Body of pancreas (tissue), 4 donors: Measurements from ENCODE around the gene CNP. TPM values are rescaled to one million over a fixed set of nuclear protein-coding genes. Genes with fewer than 3 reads are reported as not detected.

Experiments
- ATAC-seq: fragments of 150-250 bp; one replicate; pipeline ENCODE4 v1.9.1; 2016
- DNase-seq, 4 donors: peaks; one replicate each; pipeline ENCODE4 v3.0.0-alpha.2; 2019
- H3K27ac ChIP-seq, 4 donors: fragments of 200-600 bp; sonication (generic); 1 replicate in 3 of 4; 2 replicates in 1 of 4; pipeline versions ENCODE4 v1.5.1 to v1.6.1; 2016 to 2019; ENCODE audit warnings: mild to moderate bottlenecking in 1 of 4, mixed read lengths in 1 of 4, moderate library complexity in 1 of 4
- H3K27me3 ChIP-seq, 2 donors: fragments of 200-600 bp; sonication (generic); one replicate each; pipeline ENCODE4 v1.6.0; 2016; ENCODE audit warnings: mild to moderate bottlenecking in 1 of 2
- H3K36me3 ChIP-seq, 2 donors: fragments of 200-600 bp; sonication (generic); replicated peaks in 1 of 2; 2 replicates each; pipeline ENCODE4 v1.5.1; 2016; ENCODE audit warnings: low read depth in 2 of 2; ENCODE audit not compliant: insufficient read depth in 1 of 2
- H3K4me1 ChIP-seq: fragments of 200-600 bp; sonication (generic); one replicate; pipeline ENCODE4 v1.6.0; 2016
- H3K4me3 ChIP-seq, 2 donors: fragments of 200-600 bp; sonication (generic); 1 replicate in 1 of 2; 2 replicates in 1 of 2; pipeline ENCODE4 v1.5.1; 2016 to 2019
- H3K9me3 ChIP-seq, 3 donors: fragments of 200-600 bp; sonication (generic); 1 replicate in 2 of 3; 2 replicates in 1 of 3; pipeline ENCODE4 v1.5.1; 2016
- CTCF ChIP-seq, 7 experiments: fragments of 450-650 bp in 4 of 7; fragments of 200-600 bp in 3 of 7; sonication (generic) in 3 of 7; IDR thresholded peaks; one replicate each; pipeline ENCODE4 v1.5.1; 2016 to 2019; ENCODE audit warnings: antibody characterized with exemption in 7 of 7
- POLR2A ChIP-seq, 3 donors: fragments of 450-650 bp; IDR thresholded peaks; one replicate each; pipeline ENCODE4 v1.6.1; 2016; ENCODE audit warnings: antibody characterized with exemption in 3 of 3, mild to moderate bottlenecking in 2 of 3
- WGBS, 2 donors: methylation state at CpG; one replicate each; pipeline ENCODE4 v1.1.5; 2017; 5-methylcytosine and 5-hydroxymethylcytosine counted together
- intact Hi-C: fragments of 100-400 bp; cut with DNase I; formaldehyde crosslinking; loops from one replicate; pipeline ENCODE4 v1.15.1; 2023
- total RNA-seq, 2 donors: library from RNA; depleted of rRNA; stranded (reverse); fragments of >200 nt; gene quantifications; one replicate each; pipeline ENCODE4 v1.1.0, GENCODE V29; 2016

Gene CNP
- total RNA-seq, 2 donors from 2014 or later = 36.3 to 70.2 TPM

- Histone ChIP-seq H3K9me3 (no peaks in the 10 kb centered on the region), H3K27me3 (no peaks in the 10 kb centered on the region), H3K27ac (peak overlapping the region in 2 of 4 donors; percentile 80 to 82), H3K4me1 (peaks cover 50% of the 10 kb centered on the region), H3K4me3 (no peak overlapping the region), H3K36me3 (peaks cover 0 to 19% of the 10 kb centered on the region in 2 donors)
- intact Hi-C loops = no loop called here
- WGBS, 2 donors = 86 to 90% methylated on average over 9 of the region's 9 CpGs
- ATAC-seq (no peak), DNase-seq (no peak)
- TF ChIP-seq CTCF (IDR thresholded peaks at IDR 0.05) (no peak), POLR2A (IDR thresholded peaks at IDR 0.05) (no peak)
Observed at GRCh38 chr17:41975099-41976083, 8.8 kb downstream of the CNP start.

- DNase-seq (no peak), ATAC-seq (no peak)
- peaks cover 0 to 27% of the 10 kb centered on the region in 2 donors for H3K36me3 ChIP-seq
- no peaks in the 10 kb centered on the region for H3K27me3 ChIP-seq
- no peak for TF ChIP-seq POLR2A (IDR thresholded peaks at IDR 0.05)
- no peak for TF ChIP-seq CTCF (IDR thresholded peaks at IDR 0.05)
- peak overlapping the region in 1 of 4 donors; percentile 6 for H3K27ac ChIP-seq
- peaks cover 41% of the 10 kb centered on the region for H3K4me1 ChIP-seq
- intact Hi-C loops = no loop called here
- H3K4me3 ChIP-seq = no peak overlapping the region
- WGBS, 2 donors = 74 to 76% methylated on average over 8 to 11 of the region's 11 CpGs
- H3K9me3 ChIP-seq = no peaks in the 10 kb centered on the region
Observed at GRCh38 chr17:41976142-41976768, 9.7 kb downstream of the CNP start.

GRCh38 chr17:41977991-41978390, 11.4 kb downstream of the CNP start:
- TF ChIP-seq CTCF (IDR thresholded peaks at IDR 0.05) (no peak), POLR2A (IDR thresholded peaks at IDR 0.05) (no peak)
- Histone ChIP-seq H3K4me3 (no peak overlapping the region), H3K36me3 (peaks cover 5 to 37% of the 10 kb centered on the region in 2 donors), H3K27me3 (no peaks in the 10 kb centered on the region), H3K27ac (no peak overlapping the region), H3K9me3 (no peaks in the 10 kb centered on the region), H3K4me1 (peaks cover 25% of the 10 kb centered on the region)
- peak in 2 of 4 donors; percentile 54 to 60 for DNase-seq
- no peak for ATAC-seq
- intact Hi-C loops = no loop called here
- 35 to 45% methylated on average over 4 of the region's 4 CpGs for WGBS, 2 donors

- Histone ChIP-seq H3K4me3 (no peak overlapping the region), H3K9me3 (no peaks in the 10 kb centered on the region), H3K27me3 (no peaks in the 10 kb centered on the region), H3K4me1 (peaks cover 10% of the 10 kb centered on the region), H3K27ac (peak overlapping the region in 2 of 4 donors; percentile 30 to 32), H3K36me3 (peaks cover 5 to 33% of the 10 kb centered on the region in 2 donors)
- no peak for DNase-seq
- TF ChIP-seq CTCF (IDR thresholded peaks at IDR 0.05) (no peak), POLR2A (IDR thresholded peaks at IDR 0.05) (no peak)
- intact Hi-C loops = no loop called here
- 82 to 89% methylated on average over 14 of the region's 14 CpGs for WGBS, 2 donors
- peak; percentile 21 for ATAC-seq
Observed at GRCh38 chr17:41982026-41982760, 15.6 kb downstream of the CNP start.
